Islet precursor cell (in vitro differentiated cells): ENCODE data around the gene KCNC4.

ENCODE experiments used
- DNase-seq: peaks from one replicate; pipeline ENCODE4 v3.0.0-alpha.2; 2018

The KCNC4 gene

DNA sequence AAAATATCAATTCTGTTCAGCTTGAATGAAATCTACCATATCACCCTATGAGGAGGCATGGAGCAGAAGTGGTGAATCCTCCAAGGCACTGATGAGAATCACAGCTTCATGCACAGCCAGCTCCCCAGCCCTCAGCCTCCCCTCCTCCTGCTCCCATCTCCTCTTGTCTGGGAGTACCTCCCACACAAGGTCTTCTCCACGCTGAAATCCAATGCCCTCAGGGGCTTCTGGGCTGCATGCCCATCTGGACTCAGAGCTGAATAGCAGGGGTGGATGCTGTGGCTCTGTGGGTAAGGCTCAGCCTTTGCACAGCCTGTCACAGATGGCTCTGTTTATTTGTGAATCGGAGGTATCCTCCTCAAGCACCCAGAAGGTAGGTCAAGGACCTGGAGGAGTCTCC, 48.6 kb downstream of the KCNC4 start:
- no peak for DNase-seq

- DNase-seq, result peak; percentile 31
Observed at GRCh38 chr1:110259770-110260169, 49.7 kb downstream of the KCNC4 start.
